Stimulated activated naive B cell treated with anti-CD40 and anti-IgM and Interleukin-4, amounts not matched to agents 10 μg/mL and 1 μg/mL and 100 μg/mL, for 72 hours (primary cell): ENCODE results near the gene SULT1A2.

ENCODE experiments used
- ATAC-seq, 2 donors: fragments of 150-1000 bp; cut with Tn5 transposase; replicated peaks; 2 replicates each; pipeline ENCODE4 v1.10.0; 2021; ENCODE audit warnings: moderate library complexity in 1 of 2
- DNase-seq: peaks from one replicate; pipeline ENCODE4 v3.0.0; 2021
- H3K27ac Mint-ChIP-seq: one replicate; pipeline ENCODE4 v1.8.0; 2022; ENCODE audit warnings: mild to moderate bottlenecking, mixed read lengths
- H3K27me3 Mint-ChIP-seq, 2 donors: one replicate each; pipeline ENCODE4 v1.8.0; 2022; ENCODE audit warnings: mixed read lengths in 2 of 2
- H3K36me3 Mint-ChIP-seq, 2 donors: one replicate each; pipeline ENCODE4 v1.8.0; 2022; ENCODE audit warnings: mixed read lengths in 2 of 2, mild to moderate bottlenecking in 1 of 2
- H3K4me1 Mint-ChIP-seq, 2 donors: one replicate each; pipeline ENCODE4 v1.8.0; 2022; ENCODE audit warnings: mixed read lengths in 2 of 2, mild to moderate bottlenecking in 1 of 2
- H3K4me3 Mint-ChIP-seq, 2 donors: one replicate each; pipeline ENCODE4 v1.8.0; 2022; ENCODE audit warnings: mild to moderate bottlenecking in 2 of 2, mixed read lengths in 2 of 2, moderate library complexity in 1 of 2
- H3K9me3 Mint-ChIP-seq, 2 donors: one replicate each; pipeline ENCODE4 v1.8.0; 2022; ENCODE audit warnings: mixed read lengths in 2 of 2, mild to moderate bottlenecking in 1 of 2

The SULT1A2 gene

GRCh38 chr16:28544998-28545397 is 51.9 kb downstream of the SULT1A2 start:
- ATAC-seq, result no peak
- Mint-ChIP-seq H3K9me3 (no peaks in the 10 kb centered on the region), H3K27me3 (peaks cover 8 to 26% of the 10 kb centered on the region in 2 donors), H3K4me3 (no peak overlapping the region), H3K27ac (no peak overlapping the region), H3K4me1 (peaks cover 9 to 16% of the 10 kb centered on the region in 2 donors), H3K36me3 (no peaks in the 10 kb centered on the region)
- no peak for DNase-seq

GRCh38 chr16:28543072-28543471 is 53.8 kb downstream of the SULT1A2 start:
- Mint-ChIP-seq H3K27me3 (peaks cover 4 to 28% of the 10 kb centered on the region in 2 donors), H3K4me1 (peaks cover 6 to 12% of the 10 kb centered on the region in 2 donors), H3K4me3 (peak overlapping the region in 1 of 2 donors; percentile 9), H3K27ac (peak overlapping the region; percentile 42), H3K9me3 (no peaks in the 10 kb centered on the region), H3K36me3 (no peaks in the 10 kb centered on the region)
- ATAC-seq, result peak; percentile 88 to 95
- no peak for DNase-seq

DNA sequence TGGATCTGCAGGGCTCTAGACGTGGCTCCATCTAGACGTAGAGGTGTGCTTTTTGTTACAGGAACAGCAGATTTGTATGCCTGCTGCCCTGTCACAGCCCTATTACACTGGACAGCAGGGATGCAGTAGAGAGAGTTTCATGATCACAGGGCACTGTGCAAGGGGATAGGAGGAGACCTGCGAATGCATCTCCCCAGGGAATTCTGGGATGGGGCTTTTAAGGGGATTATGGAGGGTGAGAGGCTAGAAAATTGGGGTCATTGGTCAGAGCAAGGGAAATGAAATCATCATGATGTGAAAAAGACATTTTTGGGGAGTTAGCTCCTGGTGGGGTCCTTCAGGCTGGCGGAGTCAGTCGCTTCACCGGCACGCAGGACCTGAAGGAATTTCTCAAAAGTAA is 54.2 kb downstream of the SULT1A2 start:
- Mint-ChIP-seq H3K27ac (no peak overlapping the region), H3K27me3 (peaks cover 5 to 24% of the 10 kb centered on the region in 2 donors), H3K4me3 (no peak overlapping the region), H3K9me3 (no peaks in the 10 kb centered on the region), H3K36me3 (no peaks in the 10 kb centered on the region), H3K4me1 (peaks cover 6 to 12% of the 10 kb centered on the region in 2 donors)
- DNase-seq (no peak), ATAC-seq (peak in 1 of 2 donors; percentile 20)
